GDM1 (cell line): ENCODE results near the gene IFNG.

Experiments
- DNase-seq: peaks from one replicate; lab custom pipeline; 2025; lab: John Stamatoyannopoulos, UW

Gene IFNG

DNA sequence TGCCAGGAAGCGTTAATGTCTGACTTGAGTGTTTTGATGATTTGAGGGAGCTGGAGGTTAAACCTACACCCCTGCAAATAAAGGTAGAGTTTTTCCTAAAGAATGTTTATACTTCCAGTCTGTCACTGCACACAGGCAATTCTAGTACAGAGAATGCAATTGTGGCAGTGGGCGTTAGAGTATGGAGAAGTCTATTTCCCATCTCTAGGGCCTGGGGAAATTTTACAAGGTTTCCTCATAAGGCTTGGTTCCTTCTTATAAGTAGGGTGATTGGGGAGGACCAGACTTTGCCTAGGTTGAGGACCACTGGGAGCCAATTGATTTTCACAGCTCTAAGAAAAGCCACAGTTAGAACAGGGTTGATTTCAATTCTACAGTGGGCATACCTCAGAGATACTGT, 44.3 kb downstream of the IFNG start:
- no peak for DNase-seq

DNA sequence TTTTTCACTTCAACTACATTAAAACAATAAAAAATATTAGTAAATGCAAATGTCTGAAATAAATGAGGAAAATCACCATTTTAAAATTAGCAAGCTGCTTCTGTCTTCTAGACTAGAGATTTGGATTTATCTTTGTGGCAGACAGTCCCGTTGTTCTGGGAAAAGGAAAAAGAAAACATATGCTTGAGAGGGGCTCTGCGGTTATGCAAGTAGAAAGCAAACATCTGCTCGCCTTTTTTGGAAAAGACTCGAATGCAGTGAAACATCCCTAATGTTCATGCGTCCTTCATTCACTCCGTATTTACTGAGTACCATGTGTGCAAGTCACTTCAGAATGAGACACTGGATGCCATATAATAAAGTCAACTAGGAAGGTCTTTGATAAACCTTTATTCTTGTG, 44.9 kb downstream of the IFNG start:
- DNase-seq: no peak

DNA sequence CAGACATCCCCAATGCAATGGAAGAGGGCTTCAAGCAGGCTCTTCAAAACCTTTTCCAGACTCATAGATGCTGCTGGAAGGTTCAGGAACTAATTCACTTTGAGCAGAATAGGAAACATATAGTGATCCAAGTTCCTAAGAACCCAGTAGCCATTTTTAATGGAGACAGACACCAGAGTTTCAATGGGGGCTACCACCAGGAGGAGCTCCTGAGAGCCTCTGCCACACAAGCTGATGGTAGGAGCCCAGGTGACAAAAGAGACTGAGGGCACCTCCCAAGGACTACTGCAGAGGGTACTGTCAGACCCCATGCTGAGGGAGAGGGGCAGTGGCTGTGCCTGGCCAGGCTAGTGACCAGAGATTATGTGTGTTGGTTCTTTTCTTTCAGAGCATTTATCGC, 45.9 kb downstream of the IFNG start:
- DNase-seq: no peak

DNA sequence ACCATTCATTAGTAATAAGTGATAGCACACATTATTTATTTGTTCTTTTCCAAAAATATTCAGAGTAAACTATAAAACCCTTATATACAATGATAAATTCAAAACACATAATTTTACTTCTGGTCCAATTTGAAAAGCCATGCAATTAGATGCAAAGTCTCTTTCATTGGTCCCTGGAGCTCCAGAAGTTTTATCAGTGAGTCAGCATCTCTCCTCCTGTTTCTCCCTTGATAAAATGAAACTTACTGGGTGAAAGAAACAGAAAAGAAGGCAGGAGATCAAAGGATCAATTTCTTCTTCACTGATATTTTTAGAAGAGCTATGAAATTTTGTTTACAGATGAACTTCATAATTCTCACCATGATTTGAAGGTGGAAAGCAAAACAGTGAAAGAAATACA, 47.5 kb downstream of the IFNG start:
- no peak for DNase-seq

DNA sequence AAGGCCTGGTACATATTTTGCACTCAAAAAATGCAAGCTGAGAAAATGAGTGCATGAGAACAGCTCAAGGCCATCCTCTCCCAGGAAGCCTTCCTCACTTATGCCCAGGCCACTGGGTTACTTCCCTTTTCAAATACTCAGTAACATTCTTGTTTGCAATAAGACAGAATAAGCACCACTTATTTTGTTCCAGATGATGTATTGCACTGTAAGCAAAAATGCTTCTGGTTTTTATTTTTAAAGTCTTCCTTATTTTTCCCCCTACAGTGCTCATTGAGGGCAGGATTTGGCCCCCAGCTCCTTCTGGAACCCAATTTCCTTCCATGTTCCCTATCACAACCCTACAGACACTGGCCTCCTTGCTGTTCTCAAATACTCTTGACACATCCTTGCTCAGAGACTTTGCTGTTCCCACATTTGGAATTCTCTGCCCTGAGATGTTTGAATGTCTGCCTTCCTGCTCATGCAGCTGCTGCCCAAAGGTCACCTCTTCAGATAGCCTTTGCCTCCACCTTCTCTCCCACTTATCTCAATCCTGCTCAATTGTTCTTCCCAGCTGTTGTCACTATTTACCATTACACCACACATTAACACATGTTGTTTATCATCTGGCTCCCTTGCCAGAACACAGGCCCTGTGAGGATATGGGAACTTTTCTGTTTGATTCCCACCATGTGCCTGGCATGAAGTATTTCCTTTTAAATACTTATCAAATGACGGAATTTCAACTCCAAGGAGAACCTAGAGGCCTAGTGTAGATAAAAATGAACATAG, 49.9 kb downstream of the IFNG start:
- DNase-seq: no peak

DNA sequence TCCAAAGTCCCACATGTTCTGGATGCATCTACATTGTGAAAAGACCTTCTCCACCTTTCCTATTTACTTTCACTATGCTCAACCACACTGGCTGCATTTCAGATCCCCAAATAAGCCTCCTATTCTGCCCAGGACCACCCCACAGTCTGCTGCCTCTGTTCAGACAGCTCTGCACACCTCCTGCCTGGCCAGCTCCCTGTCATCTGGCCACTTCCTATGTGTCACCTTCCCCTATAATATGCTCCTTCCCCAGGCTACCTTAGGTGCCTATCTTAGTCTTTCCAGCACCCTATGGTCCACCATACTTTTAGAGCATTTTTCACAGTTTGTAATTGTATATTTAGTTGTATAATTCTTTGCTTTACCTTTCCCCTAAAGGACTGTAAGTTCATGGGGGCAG, 50.5 kb downstream of the IFNG start:
- DNase-seq: no peak

DNA sequence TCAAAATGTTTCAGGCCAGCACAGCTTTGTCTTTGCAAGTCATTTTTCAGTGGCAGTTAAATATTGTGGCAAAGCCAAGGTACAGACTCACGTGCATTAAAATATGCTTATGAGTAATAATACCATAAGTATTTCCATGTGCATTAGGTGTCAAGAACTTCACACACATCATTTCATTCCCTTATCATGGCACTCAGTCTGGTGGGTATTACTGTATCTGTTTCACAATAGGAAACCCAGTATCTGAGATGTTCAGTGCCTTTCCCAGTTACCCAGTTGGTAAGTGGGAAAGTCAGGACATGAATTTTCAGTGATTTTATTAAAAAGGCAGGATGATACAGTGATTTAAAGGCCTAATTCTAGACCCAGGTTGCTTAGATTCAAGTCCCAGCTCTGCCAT, 52.9 kb downstream of the IFNG start:
- no peak for DNase-seq

DNA sequence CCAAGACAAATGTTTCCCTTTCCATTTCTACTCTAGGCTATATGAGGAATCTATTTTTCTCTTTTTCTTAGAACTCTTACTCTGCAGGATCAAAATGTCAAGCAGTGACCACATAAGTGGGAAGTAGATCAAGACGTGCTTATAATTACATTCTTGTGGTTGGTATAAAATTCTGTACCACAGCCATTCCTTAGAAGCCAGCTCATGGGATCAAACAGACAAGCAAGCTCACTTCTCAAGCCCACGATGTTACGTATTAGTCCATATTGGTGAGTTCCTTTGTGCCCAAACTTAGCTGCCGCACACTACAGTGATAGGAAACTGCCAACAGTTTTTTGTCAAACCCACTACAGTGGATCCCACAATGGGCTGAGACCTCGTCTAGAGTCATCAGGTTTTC, 53.4 kb downstream of the IFNG start:
- no peak for DNase-seq
